ENCODE measurements around the gene MPPED1. TPM values are rescaled to one million over a fixed set of nuclear protein-coding genes. Genes with fewer than 3 reads are reported as not detected.

MPPED1 gene
- polyA plus RNA-seq, 1 of the 3 experiments (the other 2 are of a cell fraction) = 0.03 TPM

DNA sequence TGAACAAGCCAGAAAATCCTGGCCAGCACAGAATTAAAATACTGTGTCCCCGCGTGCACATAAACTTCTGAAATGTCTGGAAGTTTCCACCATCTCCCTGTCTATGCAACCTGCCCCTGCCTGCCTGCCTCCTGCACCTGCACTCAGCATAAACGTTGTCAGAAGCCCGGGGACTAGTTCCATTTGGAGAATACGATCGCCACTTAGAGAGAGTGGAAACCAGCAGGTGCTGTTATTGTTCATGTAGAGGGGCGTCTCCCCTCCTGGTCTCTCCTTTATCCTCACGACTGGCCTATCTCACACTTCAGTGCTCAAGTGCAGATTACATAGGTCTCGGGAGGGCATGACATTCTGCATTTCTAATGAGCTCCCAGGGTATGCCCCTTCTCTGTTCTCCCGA lies 35.6 kb downstream of the MPPED1 start:
- H3K4me3 ChIP-seq (ENCODE audit: low read depth in 2 of 2, low read length in 1 of 2) = no peak overlapping the region
- no peaks in the 10 kb centered on the region for H4K20me1 ChIP-seq (ENCODE audit: insufficient read depth)
- H3K4me2 ChIP-seq = no peak overlapping the region
- H3K9ac ChIP-seq = no peak overlapping the region
- H3K9me3 ChIP-seq = no peaks in the 10 kb centered on the region
- no peak for TF ChIP-seq MXI1 (IDR thresholded peaks at IDR 0.05; ENCODE audit: low read depth, low read length)
- no peak for TF ChIP-seq JUND (IDR thresholded peaks at IDR 0.05)
- TF ChIP-seq YY1 (IDR thresholded peaks at IDR 0.05; ENCODE audit: low read depth) = no peak
- TF ChIP-seq ELF1 (IDR thresholded peaks at IDR 0.05) = no peak
- no peak for TF ChIP-seq CHD2 (IDR thresholded peaks at IDR 0.05; ENCODE audit: low read length, partially characterized antibody)
- no peak for TF ChIP-seq EP300 (IDR thresholded peaks at IDR 0.05; ENCODE audit: borderline replicate concordance in 1 of 2, low read depth in 1 of 2, low read length in 1 of 2)
- no peak for TF ChIP-seq GATA2 (CRISPR knock-in tag; IDR thresholded peaks at IDR 0.05)
- no peak for TF ChIP-seq MEF2A (IDR thresholded peaks at IDR 0.05; ENCODE audit: borderline replicate concordance, low read depth)
- no peak for TF ChIP-seq NFIC (IDR thresholded peaks at IDR 0.05; ENCODE audit: borderline replicate concordance)
- TF ChIP-seq, protein P1, sequence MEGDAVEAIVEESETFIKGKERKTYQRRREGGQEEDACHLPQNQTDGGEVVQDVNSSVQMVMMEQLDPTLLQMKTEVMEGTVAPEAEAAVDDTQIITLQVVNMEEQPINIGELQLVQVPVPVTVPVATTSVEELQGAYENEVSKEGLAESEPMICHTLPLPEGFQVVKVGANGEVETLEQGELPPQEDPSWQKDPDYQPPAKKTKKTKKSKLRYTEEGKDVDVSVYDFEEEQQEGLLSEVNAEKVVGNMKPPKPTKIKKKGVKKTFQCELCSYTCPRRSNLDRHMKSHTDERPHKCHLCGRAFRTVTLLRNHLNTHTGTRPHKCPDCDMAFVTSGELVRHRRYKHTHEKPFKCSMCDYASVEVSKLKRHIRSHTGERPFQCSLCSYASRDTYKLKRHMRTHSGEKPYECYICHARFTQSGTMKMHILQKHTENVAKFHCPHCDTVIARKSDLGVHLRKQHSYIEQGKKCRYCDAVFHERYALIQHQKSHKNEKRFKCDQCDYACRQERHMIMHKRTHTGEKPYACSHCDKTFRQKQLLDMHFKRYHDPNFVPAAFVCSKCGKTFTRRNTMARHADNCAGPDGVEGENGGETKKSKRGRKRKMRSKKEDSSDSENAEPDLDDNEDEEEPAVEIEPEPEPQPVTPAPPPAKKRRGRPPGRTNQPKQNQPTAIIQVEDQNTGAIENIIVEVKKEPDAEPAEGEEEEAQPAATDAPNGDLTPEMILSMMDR (IDR thresholded peaks at IDR 0.05) = no peak
- TF ChIP-seq FOXJ3 (CRISPR knock-in tag; IDR thresholded peaks at IDR 0.05) = no peak
- TF ChIP-seq POLR2AphosphoS5 (IDR thresholded peaks at IDR 0.05; ENCODE audit: low read depth, low read length) = no peak
- H2AFZ ChIP-seq (ENCODE audit: low read depth) = no peak overlapping the region
- 64% methylated on average over 8 of the region's 10 CpGs for WGBS (ENCODE audit: low lambda C conversion rate)
- H3K9me2 ChIP-seq = no peaks in the 10 kb centered on the region
- H3F3A ChIP-seq (replicated peaks; ENCODE audit: insufficient read depth) = no peaks in the 10 kb centered on the region
- H3K4me1 ChIP-seq (ENCODE audit: control insufficient read depth in 1 of 2, insufficient read depth in 2 of 2, low read depth in 1 of 2, low read length in 1 of 2) = no peaks in the 10 kb centered on the region
- CTCF ChIA-PET = no interaction called here
- POLR2A ChIA-PET = no interaction called here
- DNase-seq = no peak
- H3K27ac ChIP-seq (ENCODE audit: low read depth in 2 of 2, low read length in 1 of 2) = no peak overlapping the region
- H3K27me3 ChIP-seq (ENCODE audit: insufficient read depth) = no peaks in the 10 kb centered on the region
- H3K79me2 ChIP-seq (ENCODE audit: insufficient read depth) = no peaks in the 10 kb centered on the region
- H3K36me3 ChIP-seq (replicated peaks in 1 of 2; ENCODE audit: control insufficient read depth in 1 of 2, insufficient read depth in 2 of 2, low read length in 1 of 2) = no peaks in the 10 kb centered on the region

DNA sequence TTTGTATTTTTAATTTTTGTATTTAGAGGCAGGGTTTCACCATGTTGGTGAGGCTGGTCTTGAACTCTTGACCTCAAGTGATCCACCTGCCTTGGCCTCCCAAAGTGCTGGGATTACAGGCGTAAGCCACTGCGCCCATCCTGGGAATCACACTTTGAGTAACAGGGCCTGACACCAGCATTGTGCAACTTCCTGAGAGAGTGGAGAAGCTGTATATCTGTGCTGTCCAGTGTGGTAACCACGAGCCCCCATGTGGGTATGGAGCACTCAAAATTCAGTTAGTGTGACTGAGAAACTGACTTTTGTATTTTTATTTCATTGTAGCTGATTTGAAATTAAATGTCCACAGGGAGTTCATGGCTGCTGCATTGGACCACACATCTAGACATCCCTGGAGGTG lies 36.2 kb downstream of the MPPED1 start:
- H3F3A ChIP-seq (replicated peaks; ENCODE audit: insufficient read depth) = no peaks in the 10 kb centered on the region
- no peaks in the 10 kb centered on the region for H4K20me1 ChIP-seq (ENCODE audit: insufficient read depth)
- ChIA-PET POLR2A (no interaction called here), CTCF (no interaction called here)
- H3K27me3 ChIP-seq (ENCODE audit: insufficient read depth) = no peaks in the 10 kb centered on the region
- no peaks in the 10 kb centered on the region for H3K9me3 ChIP-seq
- H3K4me2 ChIP-seq = no peak overlapping the region
- H3K4me1 ChIP-seq (ENCODE audit: control insufficient read depth in 1 of 2, insufficient read depth in 2 of 2, low read depth in 1 of 2, low read length in 1 of 2) = no peaks in the 10 kb centered on the region
- no peaks in the 10 kb centered on the region for H3K9me2 ChIP-seq
- H2AFZ ChIP-seq (ENCODE audit: low read depth) = no peak overlapping the region
- WGBS (ENCODE audit: low lambda C conversion rate) = 100% methylated on average over 2 of the region's 3 CpGs
- no peak overlapping the region for H3K4me3 ChIP-seq (ENCODE audit: low read depth in 2 of 2, low read length in 1 of 2)
- H3K9ac ChIP-seq = no peak overlapping the region
- DNase-seq = no peak
- H3K79me2 ChIP-seq (ENCODE audit: insufficient read depth) = no peaks in the 10 kb centered on the region
- no peaks in the 10 kb centered on the region for H3K36me3 ChIP-seq (replicated peaks in 1 of 2; ENCODE audit: control insufficient read depth in 1 of 2, insufficient read depth in 2 of 2, low read length in 1 of 2)
- H3K27ac ChIP-seq (ENCODE audit: low read depth in 2 of 2, low read length in 1 of 2) = no peak overlapping the region
- TF ChIP-seq SIN3A (IDR thresholded peaks at IDR 0.05; ENCODE audit: borderline replicate concordance, low read depth, low read length) (no peak), POLR2AphosphoS5 (IDR thresholded peaks at IDR 0.05; ENCODE audit: low read depth, low read length) (no peak), RCOR1 (IDR thresholded peaks at IDR 0.05; ENCODE audit: low read length) (no peak), NFIC (IDR thresholded peaks at IDR 0.05; ENCODE audit: borderline replicate concordance) (no peak), EZH2phosphoT487 (IDR thresholded peaks at IDR 0.05; ENCODE audit: borderline replicate concordance, low read depth) (no peak), EP300 (IDR thresholded peaks at IDR 0.05; ENCODE audit: borderline replicate concordance in 1 of 2, low read depth in 1 of 2, low read length in 1 of 2) (no peak), JUND (IDR thresholded peaks at IDR 0.05) (no peak), YY1 (IDR thresholded peaks at IDR 0.05; ENCODE audit: low read depth) (no peak), TAF1 (IDR thresholded peaks at IDR 0.05; ENCODE audit: borderline replicate concordance, low read depth, low read length) (no peak), MXI1 (IDR thresholded peaks at IDR 0.05; ENCODE audit: low read depth, low read length) (no peak), RAD21 (IDR thresholded peaks at IDR 0.05; ENCODE audit: low read length) (no peak), RXRA (IDR thresholded peaks at IDR 0.05; ENCODE audit: borderline replicate concordance, low read depth) (no peak), FOSL2 (IDR thresholded peaks at IDR 0.05; ENCODE audit: borderline replicate concordance, low read depth) (no peak), ELF1 (IDR thresholded peaks at IDR 0.05) (no peak), GATA2 (CRISPR knock-in tag; IDR thresholded peaks at IDR 0.05) (no peak)
- TF ChIP-seq, protein P2, sequence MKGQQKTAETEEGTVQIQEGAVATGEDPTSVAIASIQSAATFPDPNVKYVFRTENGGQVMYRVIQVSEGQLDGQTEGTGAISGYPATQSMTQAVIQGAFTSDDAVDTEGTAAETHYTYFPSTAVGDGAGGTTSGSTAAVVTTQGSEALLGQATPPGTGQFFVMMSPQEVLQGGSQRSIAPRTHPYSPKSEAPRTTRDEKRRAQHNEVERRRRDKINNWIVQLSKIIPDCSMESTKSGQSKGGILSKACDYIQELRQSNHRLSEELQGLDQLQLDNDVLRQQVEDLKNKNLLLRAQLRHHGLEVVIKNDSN (IDR thresholded peaks at IDR 0.05; ENCODE audit: borderline replicate concordance, low read depth) = no peak
- TF ChIP-seq, protein P3, sequence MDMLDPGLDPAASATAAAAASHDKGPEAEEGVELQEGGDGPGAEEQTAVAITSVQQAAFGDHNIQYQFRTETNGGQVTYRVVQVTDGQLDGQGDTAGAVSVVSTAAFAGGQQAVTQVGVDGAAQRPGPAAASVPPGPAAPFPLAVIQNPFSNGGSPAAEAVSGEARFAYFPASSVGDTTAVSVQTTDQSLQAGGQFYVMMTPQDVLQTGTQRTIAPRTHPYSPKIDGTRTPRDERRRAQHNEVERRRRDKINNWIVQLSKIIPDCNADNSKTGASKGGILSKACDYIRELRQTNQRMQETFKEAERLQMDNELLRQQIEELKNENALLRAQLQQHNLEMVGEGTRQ (IDR thresholded peaks at IDR 0.05; ENCODE audit: borderline replicate concordance, low read depth, low read length) = no peak
- TF ChIP-seq, protein P4, sequence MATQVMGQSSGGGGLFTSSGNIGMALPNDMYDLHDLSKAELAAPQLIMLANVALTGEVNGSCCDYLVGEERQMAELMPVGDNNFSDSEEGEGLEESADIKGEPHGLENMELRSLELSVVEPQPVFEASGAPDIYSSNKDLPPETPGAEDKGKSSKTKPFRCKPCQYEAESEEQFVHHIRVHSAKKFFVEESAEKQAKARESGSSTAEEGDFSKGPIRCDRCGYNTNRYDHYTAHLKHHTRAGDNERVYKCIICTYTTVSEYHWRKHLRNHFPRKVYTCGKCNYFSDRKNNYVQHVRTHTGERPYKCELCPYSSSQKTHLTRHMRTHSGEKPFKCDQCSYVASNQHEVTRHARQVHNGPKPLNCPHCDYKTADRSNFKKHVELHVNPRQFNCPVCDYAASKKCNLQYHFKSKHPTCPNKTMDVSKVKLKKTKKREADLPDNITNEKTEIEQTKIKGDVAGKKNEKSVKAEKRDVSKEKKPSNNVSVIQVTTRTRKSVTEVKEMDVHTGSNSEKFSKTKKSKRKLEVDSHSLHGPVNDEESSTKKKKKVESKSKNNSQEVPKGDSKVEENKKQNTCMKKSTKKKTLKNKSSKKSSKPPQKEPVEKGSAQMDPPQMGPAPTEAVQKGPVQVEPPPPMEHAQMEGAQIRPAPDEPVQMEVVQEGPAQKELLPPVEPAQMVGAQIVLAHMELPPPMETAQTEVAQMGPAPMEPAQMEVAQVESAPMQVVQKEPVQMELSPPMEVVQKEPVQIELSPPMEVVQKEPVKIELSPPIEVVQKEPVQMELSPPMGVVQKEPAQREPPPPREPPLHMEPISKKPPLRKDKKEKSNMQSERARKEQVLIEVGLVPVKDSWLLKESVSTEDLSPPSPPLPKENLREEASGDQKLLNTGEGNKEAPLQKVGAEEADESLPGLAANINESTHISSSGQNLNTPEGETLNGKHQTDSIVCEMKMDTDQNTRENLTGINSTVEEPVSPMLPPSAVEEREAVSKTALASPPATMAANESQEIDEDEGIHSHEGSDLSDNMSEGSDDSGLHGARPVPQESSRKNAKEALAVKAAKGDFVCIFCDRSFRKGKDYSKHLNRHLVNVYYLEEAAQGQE (IDR thresholded peaks at IDR 0.05; ENCODE audit: low read depth, low read length) = no peak
